Measurements from ENCODE around the gene MRM2.

Gene MRM2

DNA sequence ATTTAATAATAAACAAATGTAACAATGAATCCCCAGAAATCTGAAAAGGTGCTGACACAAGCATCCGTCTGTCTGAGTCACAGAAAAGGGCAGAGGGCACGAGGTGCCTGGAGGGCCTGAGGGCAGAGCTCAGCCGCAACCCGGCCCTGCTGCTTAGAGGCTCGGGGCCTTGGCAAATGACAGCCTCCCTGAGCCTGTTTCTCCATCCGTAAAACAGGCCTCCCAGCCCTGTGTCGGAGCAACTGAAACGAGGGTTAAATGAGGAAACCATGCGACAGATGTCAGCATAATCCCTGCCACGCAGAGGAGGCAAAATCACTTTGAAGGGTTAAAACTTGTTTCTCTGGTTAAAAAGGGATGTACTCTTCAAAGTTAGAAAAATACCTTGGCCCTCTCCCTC lies 24.9 kb upstream of the MRM2 start:
- no peak for DNase-seq (ENCODE audit: low spot score)

DNA sequence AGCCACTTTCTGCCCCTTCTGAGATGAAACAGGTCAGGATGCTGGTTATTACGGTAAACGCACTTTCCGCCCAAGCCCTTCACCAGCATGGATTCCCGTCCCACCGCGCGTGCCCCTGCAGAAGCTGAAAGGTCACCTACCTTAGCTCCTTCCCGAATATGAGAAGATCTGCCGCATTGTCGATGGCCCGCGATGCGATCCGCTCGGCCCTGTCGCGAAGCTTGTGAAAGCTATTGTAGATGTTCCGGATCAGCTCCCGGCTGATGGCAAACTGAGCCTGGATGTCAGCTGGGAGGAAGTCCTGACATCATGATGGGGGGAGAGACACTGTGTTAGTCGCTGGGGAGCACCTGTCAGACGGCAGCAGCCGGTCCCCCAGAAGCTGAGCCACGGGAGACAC lies 22.2 kb upstream of the MRM2 start:
- DNase-seq (ENCODE audit: low spot score) = no peak

DNA sequence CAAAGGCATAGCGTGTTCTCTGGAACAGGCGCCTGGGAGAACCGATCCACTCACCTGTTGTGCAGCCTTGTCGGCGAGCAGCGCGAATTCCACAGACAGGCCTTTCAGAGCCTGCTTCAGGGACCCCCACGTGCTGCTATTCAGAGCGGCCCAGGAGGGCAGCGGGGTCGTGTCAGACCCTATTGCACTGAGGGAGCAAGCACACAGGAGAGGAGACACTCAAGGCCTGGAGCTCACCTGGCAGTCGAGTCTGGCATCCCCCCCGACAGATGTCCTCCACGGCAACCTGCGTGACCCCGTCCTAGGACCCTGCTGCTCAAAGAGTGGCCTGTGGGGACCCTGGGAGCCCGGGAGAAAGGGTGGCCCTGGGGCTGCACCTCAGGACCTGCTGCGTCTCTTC lies 21.2 kb upstream of the MRM2 start:
- DNase-seq (ENCODE audit: low spot score) = no peak

DNA sequence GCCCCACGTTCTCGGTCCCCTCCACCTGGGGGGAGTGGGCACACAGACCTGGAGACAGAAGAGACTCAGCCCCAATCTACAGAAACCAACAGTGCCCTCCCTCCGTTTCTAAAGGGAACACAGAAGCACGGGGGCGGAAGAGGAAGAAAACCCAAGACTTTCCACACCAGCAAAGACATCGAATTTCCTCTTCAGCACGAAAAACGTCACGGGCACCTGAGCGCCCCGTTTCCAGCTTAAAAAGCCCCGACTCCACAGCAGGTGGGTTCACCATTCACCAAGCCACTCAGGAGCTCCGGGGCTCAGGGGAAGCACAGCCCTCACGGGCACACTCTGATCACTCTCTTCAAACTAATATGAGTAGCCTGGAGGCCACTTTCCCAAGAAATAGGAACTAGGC lies 19.6 kb upstream of the MRM2 start:
- no peak for DNase-seq (ENCODE audit: low spot score)

DNA sequence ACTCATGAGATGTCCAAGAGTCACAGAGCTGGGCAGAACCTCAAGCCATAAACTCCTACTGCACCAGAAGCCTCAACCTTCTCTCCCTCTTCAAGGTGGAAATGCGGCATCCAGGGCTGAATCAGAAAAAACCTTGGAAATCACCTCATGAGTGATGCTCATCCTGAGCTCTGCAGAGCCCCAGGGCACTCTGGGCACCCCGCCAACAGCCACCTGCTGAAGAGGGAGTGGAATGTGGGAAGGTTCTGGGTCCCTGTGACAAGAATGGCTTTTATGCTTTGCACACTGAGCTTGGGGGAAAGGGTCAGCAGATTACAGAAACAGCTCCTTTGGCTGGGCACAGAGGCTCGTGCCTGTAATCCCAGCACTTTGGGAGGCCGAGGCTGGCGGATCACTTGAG lies 18.8 kb upstream of the MRM2 start:
- DNase-seq (ENCODE audit: low spot score) = no peak

DNA sequence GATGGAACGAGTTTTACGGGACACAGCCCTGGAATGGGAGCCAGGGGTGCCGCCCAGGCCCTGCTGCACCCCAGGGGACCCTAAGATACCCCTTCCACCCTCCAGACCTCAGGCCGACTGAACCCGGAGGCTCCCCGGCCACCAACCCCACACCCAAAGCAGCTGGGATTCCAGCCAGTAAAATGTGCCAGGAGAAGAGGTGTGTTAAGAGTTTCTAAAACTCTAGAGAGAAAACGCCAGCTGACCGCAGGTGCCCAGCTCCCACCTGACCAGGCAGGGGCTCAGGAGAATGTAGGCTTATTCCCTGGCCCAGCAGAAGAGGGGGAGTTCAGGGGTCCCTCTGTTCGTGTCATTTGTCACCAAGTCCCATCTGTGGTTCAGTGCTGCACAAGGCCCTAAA lies 17.5 kb upstream of the MRM2 start:
- no peak for DNase-seq (ENCODE audit: low spot score)

DNA sequence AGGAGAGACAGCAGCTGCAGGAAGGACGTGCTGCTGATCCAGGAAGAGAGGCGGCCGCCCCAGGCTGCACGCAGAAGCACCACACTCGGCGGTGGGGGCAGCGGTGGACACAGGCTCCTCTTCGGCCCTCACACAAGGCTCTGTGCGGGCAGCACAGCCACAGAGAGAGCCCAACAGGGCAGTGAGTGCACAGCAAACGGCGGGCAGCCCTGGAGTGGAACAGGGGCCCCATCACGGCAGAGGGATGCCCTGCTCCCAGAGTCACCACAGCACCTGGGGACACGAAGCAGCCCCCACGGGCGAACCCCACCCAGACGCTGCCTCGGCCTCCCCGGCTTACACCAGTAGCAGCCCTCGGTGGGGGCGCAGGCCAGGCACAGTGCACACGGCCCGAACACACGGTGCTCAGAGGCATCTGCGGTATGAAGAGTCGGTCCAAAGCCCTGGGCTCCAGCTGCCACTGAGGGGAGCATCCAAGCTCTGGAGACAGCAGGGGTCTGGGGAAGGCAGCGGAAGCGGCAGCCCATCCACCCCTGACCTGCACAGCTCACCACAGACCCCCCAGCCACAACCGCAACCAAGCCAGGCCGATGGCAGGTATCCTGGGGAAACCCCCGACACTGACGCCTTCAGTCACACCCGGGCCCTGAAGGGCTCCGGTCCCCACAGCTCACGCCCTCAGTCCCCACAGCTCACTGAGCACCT lies 16.8 kb upstream of the MRM2 start:
- peak; percentile 41 for DNase-seq (ENCODE audit: low spot score)

DNA sequence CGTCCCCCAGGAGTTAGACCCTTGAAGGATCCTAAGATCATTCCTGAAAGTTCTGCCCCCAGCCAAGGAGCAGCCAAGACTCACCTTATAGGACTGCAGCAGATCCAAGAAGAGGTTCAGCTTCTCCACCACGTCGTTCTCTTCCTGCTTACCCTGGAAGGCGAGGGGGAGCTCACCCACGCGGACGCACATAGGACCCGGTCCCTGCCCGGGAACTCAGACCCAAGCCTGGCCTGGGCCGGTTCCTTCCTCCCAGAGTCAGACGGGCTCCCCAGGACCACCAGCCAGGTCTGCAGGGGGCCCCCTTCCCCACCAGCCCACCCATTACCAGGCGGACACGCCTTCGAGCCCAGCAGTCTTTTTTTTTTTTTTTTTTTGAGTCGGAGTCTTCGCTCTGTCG lies 15.6 kb upstream of the MRM2 start:
- DNase-seq (ENCODE audit: low spot score) = no peak

DNA sequence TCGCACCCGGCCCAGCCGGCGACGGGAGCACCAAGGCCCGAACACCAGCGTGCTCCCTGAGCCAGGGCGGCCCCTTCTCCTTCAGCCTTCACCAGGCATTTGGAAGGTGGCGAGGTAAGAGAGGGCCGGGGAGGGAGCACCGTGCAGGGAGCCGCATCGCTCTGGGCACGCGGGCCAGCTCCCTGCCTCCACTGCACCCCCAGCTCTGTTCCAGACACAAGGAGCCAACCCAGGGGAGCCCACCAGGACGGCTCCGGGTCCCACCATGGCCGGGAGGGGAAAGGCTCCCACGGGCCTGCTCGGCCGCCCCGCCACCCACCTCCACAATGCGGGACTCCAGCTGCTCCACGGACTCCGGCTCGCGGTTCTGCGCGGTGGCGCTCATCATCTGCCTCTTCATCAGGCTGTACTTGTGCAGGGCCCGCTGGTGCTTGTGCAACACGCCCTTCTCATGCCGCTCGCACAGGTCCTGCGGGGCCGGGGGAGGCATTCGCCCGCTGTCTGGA lies 15.1 kb upstream of the MRM2 start:
- DNase-seq (ENCODE audit: low spot score) = no peak

DNA sequence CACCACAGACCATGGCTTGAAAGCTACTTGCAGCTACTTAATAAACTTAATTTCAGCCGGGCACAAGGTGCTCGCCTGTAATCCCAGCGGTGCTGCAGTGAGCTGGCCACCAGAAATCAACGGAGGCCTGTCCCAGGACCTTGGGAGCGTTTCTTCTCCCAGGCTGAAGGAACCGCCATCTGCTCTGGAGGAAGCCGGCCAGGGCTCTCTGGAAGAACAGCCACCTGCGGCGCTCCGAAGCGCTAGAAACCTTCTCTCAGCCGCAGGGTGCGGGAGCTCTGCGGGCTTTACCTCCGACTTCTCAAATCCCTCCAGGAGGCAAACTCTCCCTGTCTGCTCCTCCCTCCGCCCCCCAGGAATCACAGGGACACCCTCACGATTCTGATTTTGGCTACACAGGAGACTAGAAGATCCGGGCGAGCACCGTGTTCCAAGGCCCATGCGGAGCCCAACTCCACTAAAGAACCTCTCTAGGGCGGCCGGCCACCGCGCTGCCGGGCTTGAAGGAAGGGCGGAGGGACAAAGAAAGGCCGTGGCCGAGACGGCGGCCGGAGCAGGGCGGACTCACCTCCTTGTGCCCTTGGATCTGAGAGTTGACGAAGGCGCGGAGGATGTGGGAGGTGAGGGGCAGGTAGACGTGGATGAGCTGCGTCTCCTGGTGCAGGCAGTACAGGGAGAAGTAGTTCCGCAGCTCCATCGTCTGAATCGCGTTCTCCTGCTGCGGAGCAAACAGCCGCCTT lies 14.5 kb upstream of the MRM2 start:
- no peak for DNase-seq (ENCODE audit: low spot score)

DNA sequence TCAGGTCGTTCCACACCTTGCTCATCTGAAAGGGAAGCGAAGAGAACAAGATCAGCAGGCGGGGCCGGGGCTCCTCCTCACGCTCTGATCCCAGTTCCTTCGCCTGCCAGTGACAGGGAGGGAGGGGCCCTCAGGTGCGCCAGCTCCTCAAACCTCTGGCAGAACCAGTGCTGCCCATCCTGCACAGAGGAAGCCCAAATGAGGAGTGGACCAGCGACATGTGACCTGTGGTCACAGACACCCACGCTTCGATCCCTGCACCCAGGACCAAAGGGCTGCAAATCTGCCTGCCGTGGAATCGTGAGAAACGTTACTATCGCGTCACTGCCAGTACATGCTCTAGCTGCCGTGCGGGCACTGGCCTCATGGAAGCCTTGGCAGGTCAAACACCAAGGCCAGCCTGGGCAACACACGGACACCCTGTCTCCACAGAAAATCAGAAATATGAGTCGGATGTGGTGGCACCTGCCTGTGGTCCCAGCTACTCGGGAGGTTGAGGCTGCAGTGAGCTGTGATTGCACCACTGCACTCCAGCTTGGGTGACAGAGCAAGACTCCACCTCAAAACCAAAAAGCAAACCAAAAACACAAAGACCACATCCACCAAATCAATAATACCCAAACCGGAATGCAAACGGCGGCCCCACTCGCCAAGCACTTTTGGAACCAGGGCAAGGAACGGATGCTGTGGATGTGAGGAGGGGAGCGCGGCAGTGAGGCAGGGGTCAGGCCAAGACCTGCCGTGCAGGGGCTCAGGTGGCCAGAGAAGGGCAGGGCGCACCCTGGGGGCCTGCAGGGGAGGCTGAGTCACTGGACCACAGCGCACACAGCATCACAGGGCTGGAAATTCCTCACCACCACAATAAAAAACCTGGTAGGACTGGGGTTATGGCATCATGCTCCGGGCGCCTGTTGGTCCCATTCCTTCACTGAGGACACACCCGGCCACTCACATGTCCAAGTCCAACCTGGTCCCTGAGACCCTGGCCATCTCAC lies 13.4 kb upstream of the MRM2 start:
- no peak for DNase-seq (ENCODE audit: low spot score)

DNA sequence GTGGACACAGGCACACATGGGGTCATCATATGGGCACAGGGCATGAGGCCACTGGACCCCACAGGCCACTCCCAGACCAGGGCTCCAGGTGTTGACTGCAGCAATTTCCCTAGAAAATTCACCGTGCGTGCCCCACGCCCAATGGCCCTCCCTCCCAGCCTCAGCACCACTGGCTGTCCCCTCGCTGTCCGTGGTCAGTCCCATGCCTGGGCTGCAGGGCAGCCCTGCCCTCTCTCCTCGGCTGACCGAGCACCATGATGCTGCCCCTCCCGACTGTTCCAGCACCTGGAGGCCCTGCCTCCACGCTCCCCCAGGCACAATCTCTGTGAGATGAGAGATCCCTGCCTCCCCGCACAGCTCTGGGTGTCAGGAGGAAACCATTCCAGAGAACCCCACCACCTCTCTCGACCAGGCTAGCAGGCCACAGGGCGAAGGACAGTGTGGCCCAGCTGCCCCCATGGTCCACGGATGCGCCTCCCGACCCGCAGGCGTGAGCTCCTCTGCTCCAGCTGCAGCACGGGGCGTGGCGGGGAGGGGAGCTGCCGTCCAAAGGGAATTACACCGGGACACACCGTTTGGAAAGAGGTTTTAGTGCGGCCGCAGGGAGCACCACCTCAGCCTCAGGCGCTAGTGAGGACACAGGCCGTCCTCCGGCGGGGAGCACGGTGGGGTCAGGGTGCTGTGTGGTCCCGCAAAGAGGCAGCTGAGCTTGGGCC lies 12.6 kb upstream of the MRM2 start:
- DNase-seq (ENCODE audit: low spot score) = no peak

DNA sequence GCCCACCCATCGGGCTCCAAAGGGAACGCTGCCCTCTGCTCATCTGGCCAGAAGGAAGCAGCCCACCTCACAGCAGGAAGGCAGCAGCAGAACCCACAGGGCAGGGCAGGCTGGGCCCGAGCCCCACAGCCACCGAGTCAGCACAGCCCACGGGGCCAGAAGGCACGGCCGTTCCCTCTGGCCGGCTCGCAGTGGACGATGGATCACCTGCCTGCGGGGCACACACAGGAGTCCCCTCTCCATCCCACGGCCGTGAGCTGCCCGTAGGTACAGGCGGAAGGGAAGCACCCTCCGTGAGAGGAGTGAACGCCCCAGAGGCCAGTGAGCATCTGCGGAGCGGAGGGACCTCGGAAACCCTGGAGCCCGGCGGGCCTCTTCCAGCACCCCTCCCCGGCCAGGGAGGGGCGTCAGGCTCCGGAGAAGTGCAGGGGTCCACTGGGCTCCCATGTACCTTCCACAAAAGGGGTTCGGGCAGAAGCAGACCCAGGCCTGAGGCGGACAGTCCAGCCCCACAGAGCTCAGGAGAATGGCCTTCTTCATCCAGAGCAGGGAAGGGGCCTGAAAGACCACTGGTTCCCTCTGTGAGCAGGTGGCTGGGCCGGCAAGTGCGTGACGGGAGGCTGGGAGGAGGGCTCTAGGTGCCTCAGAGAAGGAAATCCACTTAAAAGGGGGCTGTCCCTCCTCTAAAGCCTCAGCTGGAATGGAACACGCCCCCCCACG lies 11.7 kb upstream of the MRM2 start:
- no peak for DNase-seq (ENCODE audit: low spot score)

DNA sequence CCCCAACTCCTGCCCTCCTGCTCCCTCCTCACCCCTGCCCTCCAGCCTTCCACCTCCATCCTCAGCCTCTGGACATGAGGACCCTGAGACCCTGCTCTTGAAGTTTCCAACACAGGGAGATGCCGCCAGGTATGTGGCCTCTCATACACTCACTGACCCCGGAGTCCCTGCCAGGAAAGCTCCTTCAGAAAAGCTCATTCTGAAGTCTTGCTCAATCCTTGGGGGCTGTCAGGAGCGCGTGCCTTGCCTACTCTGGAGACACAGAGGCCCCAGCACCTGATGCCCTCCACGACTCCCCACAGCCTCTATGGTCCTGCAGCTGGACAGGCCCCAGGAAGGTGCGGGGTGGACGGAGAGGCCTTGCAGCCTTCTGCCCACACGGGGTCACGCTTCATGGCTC lies 11.0 kb upstream of the MRM2 start:
- no peak for DNase-seq (ENCODE audit: low spot score)

DNA sequence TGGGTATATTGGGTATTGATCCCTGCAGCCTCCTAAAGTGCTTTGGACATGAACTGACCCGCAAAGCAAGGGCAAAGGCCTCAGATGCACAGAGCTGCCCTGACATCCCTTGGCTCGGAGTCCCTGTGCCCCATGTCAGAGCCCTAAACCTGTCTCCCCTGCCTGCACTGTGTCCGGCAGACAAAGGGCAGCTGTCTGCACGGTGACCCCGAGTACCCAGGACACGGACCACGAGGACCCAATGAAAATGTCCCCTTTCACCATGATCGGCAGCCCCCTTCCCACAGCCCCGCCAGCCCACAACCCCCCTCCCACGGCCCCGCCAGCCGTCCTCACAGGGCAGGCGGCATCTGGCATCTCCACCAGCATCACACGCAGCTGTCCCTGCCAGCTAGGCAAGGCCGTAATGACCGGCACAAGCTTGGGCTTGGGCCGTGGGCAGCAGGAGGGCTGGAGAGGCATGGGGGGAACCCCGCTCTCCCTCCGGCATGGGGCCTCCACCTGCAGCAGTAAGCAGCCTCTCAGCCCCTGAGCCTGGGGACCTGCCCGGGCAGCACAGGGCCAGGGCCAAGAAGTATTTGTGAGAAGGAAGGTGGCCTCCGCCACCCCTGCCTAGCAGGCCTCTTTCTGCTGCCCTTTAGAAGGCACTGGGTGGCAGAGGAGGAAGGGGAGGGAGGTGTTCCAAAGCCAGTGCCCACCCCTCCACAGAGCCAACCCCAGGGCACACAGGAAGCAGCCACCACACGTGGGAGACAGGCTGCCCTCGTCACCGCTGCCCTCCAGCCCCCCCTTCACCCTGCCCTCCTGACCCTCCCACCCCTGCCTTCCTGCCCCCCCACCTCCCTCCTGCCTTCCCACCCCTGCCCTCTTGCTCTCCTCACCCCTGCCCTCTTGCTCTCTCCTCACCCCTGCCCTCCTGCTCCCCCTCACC lies 10.1 kb upstream of the MRM2 start:
- no peak for DNase-seq (ENCODE audit: low spot score)

DNA sequence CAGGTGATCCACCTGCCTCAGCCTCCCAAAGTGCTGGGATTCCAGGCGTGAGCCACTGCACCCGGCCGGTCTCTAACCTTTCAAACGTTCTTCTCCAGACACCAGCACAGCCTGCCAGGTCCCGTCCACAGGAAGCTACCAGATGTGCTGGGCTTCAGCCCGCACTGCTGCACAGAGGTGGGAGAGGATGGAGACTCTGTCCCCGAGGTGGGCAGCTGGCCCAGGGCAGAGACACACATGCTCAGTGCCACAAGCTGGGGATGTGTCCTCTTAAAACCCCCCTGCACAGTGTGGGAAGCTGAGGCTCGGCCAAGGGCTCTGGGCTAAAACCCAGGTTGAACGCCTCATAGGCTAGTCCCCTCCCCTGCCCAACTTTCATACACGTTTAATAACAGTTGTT lies 9.4 kb upstream of the MRM2 start:
- DNase-seq (ENCODE audit: low spot score) = no peak

DNA sequence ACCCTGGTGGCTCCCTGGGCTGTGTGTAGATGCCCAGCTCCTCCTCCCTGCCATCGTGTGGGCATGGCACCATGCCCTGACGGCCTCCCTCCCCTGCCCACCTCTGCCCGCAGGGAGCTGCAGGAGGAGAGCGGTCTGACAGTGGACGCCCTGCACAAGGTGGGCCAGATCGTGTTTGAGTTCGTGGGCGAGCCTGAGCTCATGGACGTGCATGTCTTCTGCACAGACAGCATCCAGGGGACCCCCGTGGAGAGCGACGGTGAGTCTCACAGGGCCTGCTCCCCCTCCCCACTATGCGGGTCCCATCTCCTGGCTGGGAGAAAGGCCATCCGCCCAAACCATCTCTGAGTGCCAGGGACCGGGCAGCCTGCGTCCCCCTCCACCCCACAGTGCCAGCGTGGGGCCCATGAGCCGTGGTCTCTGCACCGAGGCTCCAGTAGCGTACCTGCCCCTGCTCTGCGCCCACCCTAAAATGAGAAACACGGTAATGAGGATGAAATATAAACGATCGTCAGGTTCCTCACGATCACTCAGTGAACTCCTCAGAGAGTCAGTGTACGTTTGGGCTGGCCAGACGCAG lies 7.8 kb upstream of the MRM2 start:
- no peak for DNase-seq (ENCODE audit: low spot score)

DNA sequence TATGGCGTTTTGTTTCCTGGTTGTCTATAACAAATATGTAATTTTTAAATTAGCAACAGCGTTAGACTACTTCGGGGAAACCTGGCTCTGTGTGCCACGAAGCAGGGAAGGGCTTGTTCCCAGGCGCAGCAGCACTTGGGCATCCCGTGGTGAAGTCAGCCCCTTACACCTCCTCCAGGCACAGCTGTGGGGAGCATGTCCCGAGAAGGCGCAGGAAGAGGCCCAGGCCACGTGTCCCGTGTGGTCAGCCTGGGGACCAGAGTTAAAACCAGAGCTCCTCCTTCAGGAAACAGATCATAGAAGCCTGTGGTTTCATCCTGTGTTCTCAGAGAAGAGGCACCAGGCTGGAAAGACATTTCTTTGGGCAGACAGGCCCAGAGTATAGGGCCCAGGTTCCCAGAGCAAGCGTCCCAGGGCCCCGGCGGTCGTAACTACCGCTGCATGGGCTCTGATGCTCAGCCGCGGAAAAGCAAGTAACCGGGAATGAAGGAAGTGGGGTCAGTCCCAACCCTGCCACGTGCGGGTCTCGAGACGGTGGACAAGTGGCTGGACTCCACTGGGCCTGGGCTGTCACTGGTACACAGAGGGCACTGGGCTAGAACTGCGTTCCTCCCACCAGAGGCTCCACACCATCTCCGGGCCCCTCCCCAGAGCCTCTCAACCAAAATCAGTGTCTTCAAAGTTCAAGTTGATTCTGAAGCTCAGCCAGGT lies 7.1 kb upstream of the MRM2 start:
- DNase-seq (ENCODE audit: low spot score) = no peak

Data from ecto neural progenitor cell (in vitro differentiated cells).